NB4 (cell line): ENCODE data around the gene SLC38A6.

Experiments
- DNase-seq: peaks from one replicate; pipeline ENCODE4 v3.0.0; 2010; ENCODE audit warnings: low read depth
- H3K4me3 ChIP-seq: one replicate; pipeline ENCODE4 v1.5.1; 2011; ENCODE audit warnings: mild to moderate bottlenecking, low read depth, low read length, moderate library complexity
- MYC ChIP-seq: IDR thresholded peaks from 2 replicates; pipeline ENCODE4 v1.6.1; 2011; ENCODE audit warnings: low read depth, low read length
- POLR2A ChIP-seq: IDR thresholded peaks from 2 replicates; pipeline ENCODE4 v1.6.1; 2011; ENCODE audit warnings: mild to moderate bottlenecking; ENCODE audit not compliant: insufficient read length; ENCODE audit errors: extremely low read depth
- TF ChIP-seq, protein P1 (sequence below): IDR thresholded peaks from 2 replicates; pipeline ENCODE4 v1.6.1; 2011; ENCODE audit warnings: low read depth, low read length
- TF ChIP-seq, protein P2 (sequence below): IDR thresholded peaks from one replicate; pipeline ENCODE4 v1.5.1; 2012; ENCODE audit warnings: low read depth, low read length

SLC38A6 gene

DNA sequence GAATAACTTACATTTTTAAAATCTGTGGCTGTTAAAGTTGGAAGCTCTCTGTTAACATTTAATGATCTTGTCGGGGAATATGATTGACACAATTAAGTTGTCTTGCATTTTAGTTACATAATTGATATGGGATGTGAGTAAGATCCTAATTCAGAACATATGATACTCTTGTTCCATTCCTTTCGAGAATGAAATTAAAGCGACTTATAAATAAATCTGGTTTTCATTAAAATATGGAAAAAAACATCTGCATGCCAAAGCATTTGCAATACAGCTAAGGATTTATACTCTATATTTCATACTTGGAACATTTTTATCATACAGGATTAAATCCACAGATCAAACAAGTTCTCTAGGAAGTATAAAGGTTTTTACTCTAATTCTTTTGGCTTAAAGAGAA lies 52.0 kb downstream of the SLC38A6 start:
- no peak overlapping the region for H3K4me3 ChIP-seq
- TF ChIP-seq, protein P1, sequence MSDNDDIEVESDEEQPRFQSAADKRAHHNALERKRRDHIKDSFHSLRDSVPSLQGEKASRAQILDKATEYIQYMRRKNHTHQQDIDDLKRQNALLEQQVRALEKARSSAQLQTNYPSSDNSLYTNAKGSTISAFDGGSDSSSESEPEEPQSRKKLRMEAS = no peak
- TF ChIP-seq MYC (no peak), POLR2A (no peak)
- TF ChIP-seq, protein P2, sequence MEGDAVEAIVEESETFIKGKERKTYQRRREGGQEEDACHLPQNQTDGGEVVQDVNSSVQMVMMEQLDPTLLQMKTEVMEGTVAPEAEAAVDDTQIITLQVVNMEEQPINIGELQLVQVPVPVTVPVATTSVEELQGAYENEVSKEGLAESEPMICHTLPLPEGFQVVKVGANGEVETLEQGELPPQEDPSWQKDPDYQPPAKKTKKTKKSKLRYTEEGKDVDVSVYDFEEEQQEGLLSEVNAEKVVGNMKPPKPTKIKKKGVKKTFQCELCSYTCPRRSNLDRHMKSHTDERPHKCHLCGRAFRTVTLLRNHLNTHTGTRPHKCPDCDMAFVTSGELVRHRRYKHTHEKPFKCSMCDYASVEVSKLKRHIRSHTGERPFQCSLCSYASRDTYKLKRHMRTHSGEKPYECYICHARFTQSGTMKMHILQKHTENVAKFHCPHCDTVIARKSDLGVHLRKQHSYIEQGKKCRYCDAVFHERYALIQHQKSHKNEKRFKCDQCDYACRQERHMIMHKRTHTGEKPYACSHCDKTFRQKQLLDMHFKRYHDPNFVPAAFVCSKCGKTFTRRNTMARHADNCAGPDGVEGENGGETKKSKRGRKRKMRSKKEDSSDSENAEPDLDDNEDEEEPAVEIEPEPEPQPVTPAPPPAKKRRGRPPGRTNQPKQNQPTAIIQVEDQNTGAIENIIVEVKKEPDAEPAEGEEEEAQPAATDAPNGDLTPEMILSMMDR = no peak
- no peak for DNase-seq

DNA sequence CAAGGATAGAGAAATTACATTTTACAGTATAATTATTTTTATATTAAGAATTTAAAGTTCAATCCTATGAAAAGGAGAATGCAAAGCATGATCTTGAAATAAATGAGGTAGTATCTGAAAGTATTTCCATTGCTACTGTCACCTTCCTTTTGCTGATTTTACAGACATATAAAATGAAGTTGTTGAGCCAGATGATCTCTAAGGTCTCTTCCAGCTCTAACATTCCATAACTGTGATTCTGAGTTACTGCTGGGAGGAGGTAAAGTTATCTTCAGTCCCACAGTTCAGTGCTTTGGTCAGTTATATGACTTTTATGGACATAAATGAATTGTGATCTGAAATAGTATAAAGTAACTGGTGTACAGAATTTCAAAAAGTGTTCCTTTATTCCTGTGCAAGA lies 52.8 kb downstream of the SLC38A6 start:
- H3K4me3 ChIP-seq = no peak overlapping the region
- DNase-seq = no peak
- TF ChIP-seq, protein P1 = no peak
- TF ChIP-seq, protein P2 = no peak
- TF ChIP-seq MYC = no peak
- TF ChIP-seq POLR2A = no peak

DNA sequence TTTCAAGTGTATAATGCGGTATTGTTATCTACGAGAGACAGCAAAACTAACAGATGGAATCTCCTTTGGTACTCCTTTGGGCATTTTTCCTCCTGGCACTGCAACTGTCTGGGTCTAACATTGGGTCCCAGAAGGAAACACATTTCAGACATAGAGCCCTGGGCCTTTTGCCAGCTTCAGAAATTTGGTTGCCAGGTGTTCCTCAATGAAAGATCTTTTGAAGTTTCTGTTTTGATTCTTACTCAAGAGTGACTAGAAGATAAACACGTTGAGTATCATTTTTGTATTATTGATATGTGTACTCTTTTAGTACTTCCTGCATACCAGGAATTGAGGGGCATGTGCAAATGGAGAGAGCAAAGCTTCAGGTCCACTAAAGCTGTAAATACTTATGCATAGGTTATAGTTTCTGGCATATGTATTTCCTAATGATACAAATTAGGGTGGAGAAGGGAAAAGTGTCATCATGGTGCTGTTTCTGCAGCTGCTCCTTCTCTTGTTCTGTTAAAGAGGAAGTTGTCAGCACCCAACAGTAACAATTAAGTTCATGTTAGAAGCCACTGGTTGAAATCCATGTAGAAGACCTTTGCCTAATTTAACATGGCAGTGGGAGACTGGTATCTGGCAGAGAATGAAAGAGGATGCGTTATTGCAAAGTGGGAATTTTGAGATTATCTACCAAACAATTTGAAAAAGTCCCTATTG lies 53.5 kb downstream of the SLC38A6 start:
- peak; percentile 48 for DNase-seq
- TF ChIP-seq, protein P2 = no peak
- TF ChIP-seq MYC = no peak
- no peak for TF ChIP-seq POLR2A
- TF ChIP-seq, protein P1 = no peak
- no peak overlapping the region for H3K4me3 ChIP-seq

DNA sequence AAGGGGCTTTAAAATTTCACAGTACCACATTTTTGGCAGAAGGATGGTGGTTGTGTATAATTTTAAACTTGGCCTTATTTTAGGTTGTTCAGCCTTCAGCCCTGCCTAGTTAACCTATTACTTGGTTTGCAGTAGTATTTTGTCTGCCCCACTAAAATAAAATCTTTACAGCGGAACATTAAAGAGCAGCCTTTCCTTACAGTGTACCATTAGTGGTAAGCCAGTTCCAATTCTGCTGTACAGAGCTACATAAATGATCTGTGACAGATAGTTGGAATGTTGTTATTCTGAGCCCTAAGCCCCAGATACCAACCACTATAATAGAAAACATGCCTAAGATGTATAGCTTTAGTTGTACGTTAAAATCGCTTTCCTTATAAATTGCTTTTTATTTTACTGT lies 56.2 kb downstream of the SLC38A6 start:
- no peak for DNase-seq
- no peak overlapping the region for H3K4me3 ChIP-seq
- TF ChIP-seq, protein P1 = no peak
- TF ChIP-seq, protein P2 = no peak
- TF ChIP-seq MYC (no peak), POLR2A (no peak)

DNA sequence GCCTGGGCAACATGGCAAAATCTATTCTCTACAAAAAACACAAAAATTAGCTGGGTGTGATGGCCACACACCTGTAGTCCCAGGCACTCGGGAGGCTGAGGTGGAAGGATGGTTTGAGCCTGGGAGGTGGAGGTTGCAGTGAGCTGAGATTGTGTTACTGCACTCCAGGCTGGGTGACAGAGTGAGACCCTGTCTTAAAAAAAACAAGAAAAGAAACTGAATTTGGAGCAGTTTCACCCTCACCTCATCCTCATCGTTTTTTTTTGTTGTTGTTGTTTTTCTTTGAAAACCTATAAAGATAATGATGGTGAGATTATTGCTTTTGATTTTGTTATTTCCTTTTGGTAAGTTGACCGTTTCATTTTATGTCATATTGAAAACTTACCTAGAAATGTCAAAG lies 60.7 kb downstream of the SLC38A6 start:
- TF ChIP-seq, protein P1 = no peak
- TF ChIP-seq, protein P2 = no peak
- no peak overlapping the region for H3K4me3 ChIP-seq
- DNase-seq = no peak

DNA sequence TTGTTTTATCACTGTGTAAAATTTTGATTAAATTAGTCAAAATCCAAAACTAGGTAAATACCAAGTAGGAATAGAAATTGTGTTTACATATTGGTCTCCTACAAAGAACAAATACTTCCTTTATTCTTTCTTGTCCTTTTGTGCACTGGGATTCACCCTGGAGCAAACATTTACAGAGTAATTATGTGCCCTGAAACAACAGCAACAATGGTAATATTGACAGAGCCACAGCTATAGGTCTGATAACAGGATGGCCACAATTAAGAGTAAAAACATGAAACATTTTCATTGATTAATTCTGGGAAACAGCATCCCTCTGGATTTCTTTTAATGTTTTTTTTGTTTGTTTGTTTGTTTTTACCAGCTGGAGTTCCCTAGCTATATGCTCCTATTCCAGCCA lies 61.2 kb downstream of the SLC38A6 start:
- no peak overlapping the region for H3K4me3 ChIP-seq
- no peak for DNase-seq
- TF ChIP-seq, protein P1 = no peak
- TF ChIP-seq POLR2A (no peak), MYC (no peak)
- TF ChIP-seq, protein P2 = no peak
